HL-60/S4 (cell line): ENCODE data around the gene LCN2.
"Not testable (repeated sequence)": the region's sequence is repeated elsewhere in the genome, so short reads cannot be mapped to it uniquely, and the experiment has no call there.

ENCODE experiments used
- in situ Hi-C: fragments of 300-500 bp; cut with MboI; formaldehyde crosslinking; loops from 2 replicates; pipeline ENCODE4 v1.14.3; 2022; ENCODE audit warnings: low sequenced_read_pairs

LCN2 gene

DNA sequence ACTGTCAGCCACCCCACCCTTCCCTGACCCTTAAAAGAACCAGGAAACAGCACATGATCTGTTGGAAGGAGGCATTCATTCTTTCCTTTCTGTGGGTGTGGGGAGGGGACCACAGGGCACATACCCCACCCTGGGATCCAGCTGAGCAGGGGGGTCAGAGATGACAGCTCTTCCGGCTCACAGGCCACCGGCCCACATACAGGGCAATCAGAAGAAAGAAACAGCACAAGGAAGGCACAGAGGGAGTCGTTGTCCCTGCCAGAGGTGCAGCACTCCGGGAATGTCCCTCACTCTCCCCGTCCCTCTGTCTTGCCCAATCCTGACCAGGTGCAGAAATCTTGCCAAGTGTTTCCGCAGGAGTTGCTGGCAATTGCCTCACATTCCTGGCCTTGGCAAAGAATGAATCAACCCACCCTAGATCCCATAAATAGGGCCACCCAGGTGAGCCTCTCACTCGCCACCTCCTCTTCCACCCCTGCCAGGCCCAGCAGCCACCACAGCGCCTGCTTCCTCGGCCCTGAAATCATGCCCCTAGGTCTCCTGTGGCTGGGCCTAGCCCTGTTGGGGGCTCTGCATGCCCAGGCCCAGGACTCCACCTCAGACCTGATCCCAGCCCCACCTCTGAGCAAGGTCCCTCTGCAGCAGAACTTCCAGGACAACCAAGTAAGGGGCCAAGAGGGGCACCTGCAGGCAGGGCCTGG lies at the start of gene LCN2:
LCN2 (plus strand) TSS at position 453 of the 701 bp plus-strand sequence; CDS start at position 526, 73 bp downstream.
- in situ Hi-C loops: no loop called here

GRCh38 chr9:128099932-128100491 lies 49.2 kb upstream of the LCN2 start:
- in situ Hi-C loops: no loop called here

DNA sequence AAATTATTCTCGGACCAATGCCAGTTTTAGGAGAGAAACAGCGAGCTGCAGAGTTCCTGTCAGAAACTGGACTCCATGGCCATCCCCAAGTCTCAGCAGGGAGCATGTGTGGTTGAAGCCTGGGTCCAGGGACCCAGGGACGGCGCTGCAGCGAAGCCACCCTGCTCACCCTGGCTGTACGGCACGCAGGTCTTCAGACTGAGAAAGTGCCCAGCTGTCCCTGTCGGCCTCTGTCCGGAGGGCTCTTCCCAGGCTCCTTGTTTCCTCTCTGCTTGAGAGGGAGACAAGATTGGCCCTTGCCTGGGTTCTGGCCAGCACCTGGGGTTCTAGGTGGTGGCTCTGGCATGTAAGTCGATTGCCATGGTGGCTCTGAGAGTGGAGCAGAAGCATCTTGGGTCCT lies 48.7 kb upstream of the LCN2 start:
- in situ Hi-C loops: no loop called here

GRCh38 chr9:128101231-128101661 lies 48.0 kb upstream of the LCN2 start:
- in situ Hi-C loops: no loop called here

- in situ Hi-C loops: no loop called here
Observed at GRCh38 chr9:128101690-128102089, 47.6 kb upstream of the LCN2 start.

DNA sequence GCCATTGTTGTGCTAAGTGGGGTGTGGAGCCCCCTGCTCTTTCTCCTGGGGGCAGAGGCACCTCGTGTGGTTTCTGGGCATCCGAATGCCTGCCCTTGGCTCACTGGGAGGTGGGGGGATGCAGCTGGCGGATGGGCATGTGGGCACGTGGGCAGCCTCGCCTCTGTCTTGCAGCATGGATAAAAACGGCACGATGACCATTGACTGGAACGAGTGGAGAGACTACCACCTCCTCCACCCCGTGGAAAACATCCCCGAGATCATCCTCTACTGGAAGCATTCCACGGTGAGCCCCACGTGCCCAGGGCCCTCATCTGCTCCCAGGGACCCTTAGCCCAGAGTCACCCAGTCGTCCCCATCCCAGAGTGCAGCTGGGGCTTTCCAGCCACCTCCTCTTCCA lies 47.1 kb upstream of the LCN2 start:
- in situ Hi-C loops: no loop called here

DNA sequence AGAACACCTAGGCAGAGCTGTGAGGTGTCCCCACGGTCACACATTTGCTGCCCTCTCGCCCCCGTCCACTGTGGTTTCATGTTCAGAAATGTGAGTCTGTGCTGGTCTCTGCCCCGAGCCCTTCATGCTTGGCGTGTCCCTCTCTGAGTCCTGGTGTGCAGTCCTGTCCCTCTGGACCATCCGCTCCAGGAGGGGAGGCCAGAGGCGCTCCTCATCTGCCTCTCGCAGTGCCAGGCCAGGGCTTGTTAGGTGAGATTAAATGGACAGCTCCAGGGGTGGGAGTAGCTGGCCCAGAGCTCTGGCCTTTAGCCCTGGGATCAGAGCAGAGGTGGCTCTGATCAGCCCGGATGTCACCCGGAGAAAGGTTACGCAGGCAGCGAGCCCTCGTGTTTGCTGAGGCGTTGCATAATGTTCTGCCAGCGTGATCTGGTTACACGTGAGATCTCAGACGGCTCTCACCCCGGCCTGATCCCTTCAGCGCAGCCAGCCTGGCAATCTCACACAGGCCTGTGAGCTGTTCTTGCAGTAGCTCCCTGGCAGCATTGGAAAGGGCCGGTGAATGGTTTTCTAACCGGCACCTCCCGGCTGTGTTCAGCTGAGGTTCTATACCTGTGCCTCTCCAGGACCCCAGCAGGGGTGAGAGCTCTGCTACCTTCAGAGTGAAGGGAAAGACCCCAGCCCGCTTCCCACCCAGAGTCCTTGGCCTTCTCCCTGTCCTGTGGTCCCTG lies 46.2 kb upstream of the LCN2 start:
- in situ Hi-C loops: no loop called here

DNA sequence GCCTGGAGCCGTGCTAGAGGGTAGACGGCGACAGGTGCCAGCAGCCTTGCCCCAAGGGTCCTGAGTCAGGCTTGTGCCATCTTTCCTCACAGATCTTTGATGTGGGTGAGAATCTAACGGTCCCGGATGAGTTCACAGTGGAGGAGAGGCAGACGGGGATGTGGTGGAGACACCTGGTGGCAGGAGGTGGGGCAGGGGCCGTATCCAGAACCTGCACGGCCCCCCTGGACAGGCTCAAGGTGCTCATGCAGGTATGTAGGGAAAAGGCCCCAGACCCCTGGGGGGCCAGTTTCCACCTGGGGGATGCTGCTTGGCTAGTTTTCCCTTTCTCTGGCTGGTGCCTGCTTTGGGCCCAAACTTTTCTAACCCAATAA lies 45.7 kb upstream of the LCN2 start:
- in situ Hi-C loops: no loop called here

- in situ Hi-C loops: no loop called here
Observed at GRCh38 chr9:128104171-128104618, 45.1 kb upstream of the LCN2 start.

GRCh38 chr9:128105538-128106175 lies 43.6 kb upstream of the LCN2 start:
- in situ Hi-C loops: no loop called here

DNA sequence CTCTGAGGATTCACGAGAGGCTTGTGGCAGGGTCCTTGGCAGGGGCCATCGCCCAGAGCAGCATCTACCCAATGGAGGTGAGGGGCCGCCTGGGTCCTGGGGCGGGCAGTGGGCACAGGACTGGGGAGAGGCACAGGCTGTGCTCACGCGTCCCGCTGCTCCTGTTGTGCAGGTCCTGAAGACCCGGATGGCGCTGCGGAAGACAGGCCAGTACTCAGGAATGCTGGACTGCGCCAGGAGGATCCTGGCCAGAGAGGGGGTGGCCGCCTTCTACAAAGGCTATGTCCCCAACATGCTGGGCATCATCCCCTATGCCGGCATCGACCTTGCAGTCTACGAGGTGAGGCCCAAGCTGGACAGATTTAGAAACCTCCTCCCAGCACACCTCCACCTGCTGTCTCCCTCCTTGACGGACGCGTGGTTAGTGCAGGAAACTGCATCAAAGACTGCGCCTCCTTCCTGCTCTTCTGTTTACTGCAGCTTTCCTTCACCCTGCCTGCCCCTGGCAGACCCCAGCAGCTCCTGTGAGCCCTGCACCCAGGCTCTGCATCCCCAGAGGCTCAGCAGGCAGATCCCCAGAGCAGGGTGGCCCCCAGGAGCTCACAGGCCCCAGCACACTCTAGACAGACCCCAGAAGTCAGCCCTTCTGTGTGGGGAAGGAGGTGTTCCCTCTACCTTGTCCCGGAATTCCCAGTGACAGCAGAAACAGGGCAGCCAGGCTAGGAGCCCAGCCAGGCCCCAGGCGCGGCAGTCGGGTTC lies 42.9 kb upstream of the LCN2 start:
- in situ Hi-C loops: no loop called here

DNA sequence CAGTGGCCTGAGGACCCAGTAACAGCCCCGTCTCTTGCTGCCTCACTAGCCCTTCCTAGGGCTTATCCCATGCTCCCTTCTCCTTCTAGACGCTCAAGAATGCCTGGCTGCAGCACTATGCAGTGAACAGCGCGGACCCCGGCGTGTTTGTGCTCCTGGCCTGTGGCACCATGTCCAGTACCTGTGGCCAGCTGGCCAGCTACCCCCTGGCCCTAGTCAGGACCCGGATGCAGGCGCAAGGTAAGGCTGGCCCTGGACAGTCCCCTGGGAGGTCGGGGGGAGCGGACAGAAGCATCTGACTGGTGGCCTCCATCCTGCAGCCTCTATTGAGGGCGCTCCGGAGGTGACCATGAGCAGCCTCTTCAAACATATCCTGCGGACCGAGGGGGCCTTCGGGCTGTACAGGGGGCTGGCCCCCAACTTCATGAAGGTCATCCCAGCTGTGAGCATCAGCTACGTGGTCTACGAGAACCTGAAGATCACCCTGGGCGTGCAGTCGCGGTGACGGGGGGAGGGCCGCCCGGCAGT lies 42.2 kb upstream of the LCN2 start:
- in situ Hi-C loops: no loop called here

GRCh38 chr9:128107468-128108268 lies 41.6 kb upstream of the LCN2 start:
- in situ Hi-C loops: no loop called here

DNA sequence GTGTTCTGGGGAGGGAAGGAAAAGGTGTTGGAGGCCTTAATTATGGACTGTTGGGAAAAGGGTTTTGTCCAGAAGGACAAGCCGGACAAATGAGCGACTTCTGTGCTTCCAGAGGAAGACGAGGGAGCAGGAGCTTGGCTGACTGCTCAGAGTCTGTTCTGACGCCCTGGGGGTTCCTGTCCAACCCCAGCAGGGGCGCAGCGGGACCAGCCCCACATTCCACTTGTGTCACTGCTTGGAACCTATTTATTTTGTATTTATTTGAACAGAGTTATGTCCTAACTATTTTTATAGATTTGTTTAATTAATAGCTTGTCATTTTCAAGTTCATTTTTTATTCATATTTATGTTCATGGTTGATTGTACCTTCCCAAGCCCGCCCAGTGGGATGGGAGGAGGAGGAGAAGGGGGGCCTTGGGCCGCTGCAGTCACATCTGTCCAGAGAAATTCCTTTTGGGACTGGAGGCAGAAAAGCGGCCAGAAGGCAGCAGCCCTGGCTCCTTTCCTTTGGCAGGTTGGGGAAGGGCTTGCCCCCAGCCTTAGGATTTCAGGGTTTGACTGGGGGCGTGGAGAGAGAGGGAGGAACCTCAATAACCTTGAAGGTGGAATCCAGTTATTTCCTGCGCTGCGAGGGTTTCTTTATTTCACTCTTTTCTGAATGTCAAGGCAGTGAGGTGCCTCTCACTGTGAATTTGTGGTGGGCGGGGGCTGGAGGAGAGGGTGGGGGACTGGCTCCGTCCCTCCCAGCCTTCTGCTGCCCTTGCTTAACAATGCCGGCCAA lies 40.8 kb upstream of the LCN2 start:
- in situ Hi-C loops: no loop called here

DNA sequence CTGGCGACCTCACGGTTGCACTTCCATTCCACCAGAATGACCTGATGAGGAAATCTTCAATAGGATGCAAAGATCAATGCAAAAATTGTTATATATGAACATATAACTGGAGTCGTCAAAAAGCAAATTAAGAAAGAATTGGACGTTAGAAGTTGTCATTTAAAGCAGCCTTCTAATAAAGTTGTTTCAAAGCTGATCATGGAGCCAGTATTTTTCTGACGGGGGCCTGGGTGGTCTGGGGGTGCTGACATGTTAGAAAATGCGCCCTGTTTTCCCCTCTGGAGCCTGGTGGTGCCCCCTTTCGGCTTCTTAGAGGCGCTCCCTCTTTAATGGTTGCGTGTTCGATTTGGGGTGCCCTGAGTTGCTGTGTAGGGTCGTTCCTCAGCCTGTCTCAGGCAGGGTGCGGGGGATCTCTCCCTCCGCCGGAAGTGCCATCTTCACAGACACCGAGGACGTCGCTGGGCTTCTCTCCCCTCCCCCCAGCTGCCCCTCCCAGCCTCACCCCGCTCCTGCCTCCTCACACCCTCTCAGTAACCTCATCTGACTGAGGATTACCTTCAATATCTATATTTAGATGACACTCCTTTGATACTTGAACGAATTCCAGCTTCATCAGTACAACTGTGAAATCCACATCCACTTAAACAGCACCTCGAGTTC lies 40.1 kb upstream of the LCN2 start:
- in situ Hi-C loops: no loop called here

GRCh38 chr9:128111726-128112125 lies 37.5 kb upstream of the LCN2 start:
- in situ Hi-C loops: not testable (repeated sequence)

DNA sequence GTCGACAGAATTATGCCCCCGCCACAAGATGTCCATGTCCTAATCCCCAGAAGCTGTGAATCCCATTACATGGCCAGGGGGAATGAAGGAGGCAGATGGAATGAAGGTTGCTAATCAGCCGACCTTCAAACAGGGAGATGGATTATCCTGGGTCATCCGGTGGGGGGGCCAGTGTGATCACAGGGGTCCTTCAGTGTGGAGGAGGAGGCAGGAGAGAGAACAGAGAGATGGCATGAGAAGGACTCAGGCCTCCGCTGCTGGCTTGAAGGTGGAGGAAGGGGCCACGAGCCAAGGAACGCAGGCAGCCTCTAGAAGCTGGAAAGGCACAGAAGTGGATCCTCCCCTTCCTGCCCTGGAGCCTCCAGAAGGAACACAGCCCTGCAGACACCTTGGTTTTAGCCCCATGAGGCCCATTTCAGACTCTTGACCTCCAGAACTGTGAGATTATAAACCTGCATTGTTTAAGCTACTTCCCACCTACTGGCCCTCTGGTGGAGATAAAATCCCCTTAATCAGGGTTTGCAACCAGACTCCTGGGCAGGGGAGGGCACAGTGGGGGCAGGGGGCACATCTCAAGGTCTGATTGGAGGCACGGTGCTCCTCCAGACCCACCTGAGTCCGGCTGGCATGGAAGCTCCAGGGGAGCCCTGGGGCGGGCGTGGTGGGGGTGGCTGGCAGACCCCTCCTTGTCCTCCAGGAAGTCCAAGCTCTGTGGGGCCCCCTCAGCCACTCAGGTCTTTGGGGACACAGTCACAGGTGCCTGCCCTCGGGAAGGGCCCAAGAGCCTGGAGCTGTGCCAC lies 35.5 kb upstream of the LCN2 start:
- in situ Hi-C loops: no loop called here
